ENCODE data around the gene CST7.

Gene CST7

GRCh38 chr20:24950836-24951525, 1.9 kb downstream of the CST7 start:
- no peak for DNase-seq

- no peak for DNase-seq
Measured at GRCh38 chr20:24951536-24952083, 2.5 kb downstream of the CST7 start.

- DNase-seq = no peak
Measured at GRCh38 chr20:24952376-24953208, 3.5 kb downstream of the CST7 start.

GRCh38 chr20:24953209-24953575, 4.1 kb downstream of the CST7 start:
- DNase-seq = no peak

- peak; percentile 59 for DNase-seq
Measured at GRCh38 chr20:24953621-24954133, 4.6 kb downstream of the CST7 start.

GRCh38 chr20:24954151-24954550, 5.1 kb downstream of the CST7 start:
- DNase-seq = no peak

GRCh38 chr20:24954566-24954965, 5.5 kb downstream of the CST7 start:
- no peak for DNase-seq

- peak; percentile 41 for DNase-seq
Measured at GRCh38 chr20:24955045-24955444, 6.0 kb downstream of the CST7 start.

GRCh38 chr20:24956001-24956841, 7.2 kb downstream of the CST7 start:
- no peak for DNase-seq

GRCh38 chr20:24957326-24958016, 8.4 kb downstream of the CST7 start:
- DNase-seq = no peak

- no peak for DNase-seq
Measured at GRCh38 chr20:24958506-24959385, 9.7 kb downstream of the CST7 start.

GRCh38 chr20:24959591-24960301, 10.7 kb downstream of the CST7 start:
- DNase-seq = peak; percentile 22

- no peak for DNase-seq
Measured at GRCh38 chr20:24960302-24960801, 11.3 kb downstream of the CST7 start.

- DNase-seq = peak; percentile 76
Measured at GRCh38 chr20:24960861-24961260, 11.8 kb downstream of the CST7 start.

- DNase-seq = no peak
Measured at GRCh38 chr20:24961384-24962181, 12.5 kb downstream of the CST7 start.

- DNase-seq = no peak
Measured at GRCh38 chr20:24962182-24962492, 13.1 kb downstream of the CST7 start.

GRCh38 chr20:24962510-24962909, 13.4 kb downstream of the CST7 start:
- DNase-seq = no peak

- no peak for DNase-seq
Measured at GRCh38 chr20:24963672-24964505, 14.8 kb downstream of the CST7 start.

GRCh38 chr20:24964506-24964840, 15.4 kb downstream of the CST7 start:
- no peak for DNase-seq
